G401.6 (cell line): Measurements from ENCODE around the gene AGXT.

Experiments used
- FAIRE-seq: peaks from 2 replicates; lab custom pipeline; 2012; peaks lifted over from hg19 to GRCh38; lab: Jason Lieb, UNC

AGXT gene

GRCh38 chr2:240916571-240917008 is 48.0 kb downstream of the AGXT start:
- FAIRE-seq = no peak

DNA sequence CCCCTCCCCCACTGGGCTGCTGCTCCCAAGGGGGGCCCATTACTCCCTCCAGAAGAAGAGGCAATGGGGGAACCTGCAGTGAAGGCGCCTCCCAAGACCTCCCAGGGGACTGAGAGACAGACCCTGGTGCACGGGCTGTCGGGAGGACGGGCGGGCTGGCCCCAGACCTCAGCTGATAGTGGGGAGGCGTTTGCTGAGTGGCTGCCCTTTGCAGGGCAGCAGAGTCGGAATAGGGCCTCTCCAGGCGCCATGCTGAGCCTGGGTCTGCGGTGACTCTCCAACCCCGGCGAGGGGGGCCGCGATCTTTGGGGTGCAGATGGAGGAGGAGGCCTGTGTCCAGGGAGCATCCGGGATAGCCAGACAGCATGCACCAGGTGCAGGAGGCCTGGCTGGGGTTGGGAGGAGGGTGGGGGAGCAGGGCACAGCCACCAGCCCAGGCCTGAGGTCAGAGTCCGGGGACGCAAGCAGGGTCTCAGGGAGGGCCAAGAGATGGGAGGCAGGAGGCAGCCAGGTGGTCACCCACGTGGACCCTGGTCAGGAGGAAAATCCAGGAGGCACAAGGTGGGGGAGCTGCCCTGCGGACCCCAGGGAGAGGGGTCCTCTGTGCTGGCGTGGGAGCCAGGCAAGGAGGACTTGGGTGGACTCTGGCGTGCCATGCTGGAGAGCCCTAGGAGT is 48.5 kb downstream of the AGXT start:
- FAIRE-seq = no peak

- no peak for FAIRE-seq
Measured at GRCh38 chr2:240917684-240918257, 49.1 kb downstream of the AGXT start.

DNA sequence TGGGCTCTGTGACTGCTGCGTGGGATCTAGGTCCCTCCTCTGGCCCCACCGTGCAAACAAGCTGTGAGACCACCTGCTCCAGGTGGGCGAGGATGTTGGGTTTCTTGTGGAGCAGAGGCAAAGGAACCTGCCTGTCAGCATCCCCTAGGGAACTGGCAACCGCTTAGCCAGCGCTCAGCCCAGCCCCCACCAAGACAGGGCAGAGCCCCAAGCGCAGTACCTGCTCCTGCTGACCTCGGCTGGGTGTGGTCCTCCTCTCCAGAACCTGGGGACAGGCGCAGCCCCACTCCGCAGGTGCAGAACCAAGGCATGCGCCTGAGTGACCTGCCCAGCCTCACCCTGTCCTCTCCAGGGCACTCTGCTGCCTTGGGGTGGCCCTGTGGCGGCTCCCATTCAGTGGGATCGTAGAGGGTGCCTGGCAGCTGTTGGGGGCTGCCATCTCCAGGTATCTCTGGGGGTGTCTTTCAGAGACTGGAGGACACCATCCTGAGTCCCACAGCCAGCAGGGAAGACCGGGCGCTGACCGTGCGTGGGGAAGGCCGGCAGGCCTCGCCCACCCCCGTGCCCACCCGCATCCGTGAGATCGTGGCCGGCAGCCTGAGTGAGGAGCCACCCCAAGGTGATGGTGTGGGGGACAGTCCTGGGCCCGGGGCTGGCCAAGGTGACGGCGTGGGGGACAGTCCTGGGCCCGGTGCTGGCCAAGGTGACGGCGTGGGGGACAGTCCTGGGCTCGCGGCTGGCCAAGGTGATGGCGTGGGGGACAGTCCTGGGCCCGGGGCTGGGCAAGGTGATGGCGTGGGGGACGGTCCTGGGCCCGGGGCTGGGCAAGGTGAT is 49.9 kb downstream of the AGXT start:
- FAIRE-seq = no peak

- FAIRE-seq = no peak
Measured at GRCh38 chr2:240919161-240919781, 50.6 kb downstream of the AGXT start.

DNA sequence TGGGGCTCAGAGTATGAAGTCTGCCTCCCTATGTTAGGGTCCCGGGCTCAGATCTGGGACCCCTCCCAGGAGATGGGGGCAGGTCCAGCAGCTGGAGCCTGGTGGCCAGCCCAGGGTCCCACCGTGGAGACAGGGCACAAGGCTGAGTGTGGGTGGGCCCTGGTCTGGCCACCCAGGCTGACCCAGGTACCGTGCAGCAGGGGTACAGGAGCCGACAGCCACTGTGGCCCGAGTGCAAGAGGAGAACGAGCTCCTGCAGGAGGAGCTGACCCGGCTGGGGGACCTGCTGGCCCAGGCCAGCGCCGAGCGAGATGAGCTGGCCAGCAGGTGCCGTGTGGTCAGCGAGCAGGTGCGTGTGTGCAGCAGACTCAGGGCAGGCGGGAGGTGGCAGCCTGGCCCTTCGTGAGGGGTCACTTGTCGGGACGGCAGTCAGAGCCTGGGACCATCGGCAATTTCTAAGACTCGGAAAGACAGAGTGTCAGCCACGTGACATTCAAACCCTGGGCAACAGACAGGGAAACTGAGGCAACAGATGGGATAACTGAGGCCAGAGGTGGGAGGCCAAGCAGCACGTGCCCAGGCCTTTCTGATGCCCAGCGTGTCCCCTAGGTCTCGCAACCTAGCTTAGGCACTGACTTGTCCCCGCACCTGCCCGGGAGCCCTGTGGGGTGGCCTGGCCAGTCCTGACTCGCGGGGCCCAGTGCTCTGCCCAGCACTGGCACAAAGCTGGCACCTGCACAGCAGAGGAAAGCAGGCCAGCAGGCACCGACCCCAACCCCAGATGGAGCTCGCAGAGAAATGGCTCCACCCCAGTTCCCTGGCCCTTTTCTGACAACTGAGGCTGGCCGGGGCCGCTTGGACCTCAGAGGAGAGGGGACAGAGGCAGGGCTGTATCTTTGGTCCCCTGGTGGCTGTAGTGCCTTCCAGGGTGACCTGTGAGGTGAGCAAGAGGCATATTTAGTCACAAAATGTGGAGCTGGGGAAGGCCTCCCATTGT is 51.5 kb downstream of the AGXT start:
- FAIRE-seq = no peak

DNA sequence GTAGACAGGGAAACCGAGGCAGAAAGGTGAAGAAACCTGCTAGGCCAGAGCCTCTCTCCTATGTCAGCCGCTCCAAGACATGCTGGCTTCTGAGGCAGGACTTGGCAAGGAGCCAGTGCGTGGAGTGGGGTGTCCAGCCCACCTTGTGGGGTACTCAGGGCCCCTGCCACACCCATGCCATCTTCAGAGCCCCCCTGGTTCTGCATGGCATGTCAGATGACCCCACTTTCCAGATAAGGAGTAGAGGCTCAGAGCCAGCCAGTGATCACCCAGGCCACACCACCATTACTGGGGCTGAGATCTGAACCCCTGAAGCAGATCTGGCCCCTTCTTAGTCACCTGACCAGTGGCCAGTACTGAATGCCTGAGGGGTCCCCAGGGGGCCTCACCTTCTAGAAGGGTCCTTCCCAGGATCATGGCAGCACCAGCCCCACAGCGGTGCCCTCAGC is 52.2 kb downstream of the AGXT start:
- FAIRE-seq = no peak

DNA sequence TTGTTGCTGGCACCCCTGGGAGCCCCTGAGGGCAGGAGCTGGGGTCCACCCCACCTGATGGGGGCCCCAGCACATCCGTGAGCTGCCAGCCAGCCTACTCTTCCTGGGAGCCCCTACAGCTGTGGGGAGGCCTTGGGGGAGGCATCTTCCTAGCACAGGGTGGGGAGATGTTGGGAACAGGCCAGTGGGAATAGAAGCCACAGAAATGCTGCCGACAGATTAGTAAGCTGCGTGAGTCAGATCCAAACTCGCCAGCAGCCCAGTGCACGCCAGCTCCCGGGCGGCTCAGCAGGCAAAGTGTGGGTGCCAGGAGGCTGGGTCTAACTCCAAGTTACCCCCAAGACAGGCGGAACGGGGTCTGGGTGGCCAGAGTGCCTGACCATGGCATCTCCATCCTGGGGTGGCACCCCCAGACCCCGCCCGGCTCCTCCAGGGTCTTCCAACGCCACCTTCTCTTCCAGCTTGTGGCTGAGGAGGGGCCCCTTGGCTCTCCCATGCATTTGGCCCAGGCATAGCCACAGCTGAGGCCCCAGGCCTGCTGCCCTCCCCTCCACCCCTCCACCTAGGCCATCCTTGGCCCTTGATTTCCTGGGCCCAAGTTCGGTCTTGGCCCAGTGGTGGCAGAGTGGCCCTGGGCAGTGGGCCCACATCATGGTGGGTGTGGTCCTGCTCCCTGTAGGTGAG is 52.8 kb downstream of the AGXT start:
- FAIRE-seq = no peak

GRCh38 chr2:240921995-240922244 is 53.3 kb downstream of the AGXT start:
- no peak for FAIRE-seq

DNA sequence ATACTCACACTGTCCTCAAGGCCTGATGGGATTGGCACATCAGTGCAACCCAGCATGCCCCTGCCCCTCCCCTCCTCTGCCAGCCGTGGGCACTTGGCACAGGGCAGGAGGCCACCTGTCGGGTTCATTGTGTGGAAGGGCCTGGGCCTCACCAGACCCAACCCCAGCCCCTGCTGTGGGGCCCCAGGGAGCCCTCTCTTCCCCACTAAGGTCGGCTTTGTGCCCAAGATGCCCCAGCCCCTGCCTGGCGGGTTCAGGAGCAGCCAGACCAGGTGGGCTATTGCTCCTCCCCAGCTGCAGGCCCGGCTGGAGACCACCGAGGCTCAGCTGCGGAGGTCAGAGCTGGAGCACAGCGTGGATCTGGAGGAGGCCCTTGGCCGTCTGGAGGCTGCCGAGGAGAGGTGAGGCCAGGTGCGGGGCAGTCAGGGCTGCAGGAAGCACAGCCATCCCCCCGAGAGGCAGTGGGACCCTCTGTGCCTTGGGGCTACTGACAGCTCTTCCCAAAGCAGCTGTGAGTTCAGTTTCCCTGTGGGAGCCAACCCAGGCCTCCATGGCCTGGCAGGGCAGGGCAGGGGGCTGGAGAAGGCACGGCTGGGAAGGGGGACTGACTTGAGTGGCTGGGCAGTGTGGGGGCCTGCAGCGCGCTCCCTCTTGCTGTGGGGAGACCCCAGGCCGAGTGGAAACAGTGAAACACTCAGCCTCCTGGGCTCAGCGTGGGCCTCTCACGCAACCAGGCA is 53.8 kb downstream of the AGXT start:
- FAIRE-seq = no peak

GRCh38 chr2:240922982-240923537 is 54.4 kb downstream of the AGXT start:
- no peak for FAIRE-seq

GRCh38 chr2:240925191-240925567 is 56.6 kb downstream of the AGXT start:
- FAIRE-seq = no peak

DNA sequence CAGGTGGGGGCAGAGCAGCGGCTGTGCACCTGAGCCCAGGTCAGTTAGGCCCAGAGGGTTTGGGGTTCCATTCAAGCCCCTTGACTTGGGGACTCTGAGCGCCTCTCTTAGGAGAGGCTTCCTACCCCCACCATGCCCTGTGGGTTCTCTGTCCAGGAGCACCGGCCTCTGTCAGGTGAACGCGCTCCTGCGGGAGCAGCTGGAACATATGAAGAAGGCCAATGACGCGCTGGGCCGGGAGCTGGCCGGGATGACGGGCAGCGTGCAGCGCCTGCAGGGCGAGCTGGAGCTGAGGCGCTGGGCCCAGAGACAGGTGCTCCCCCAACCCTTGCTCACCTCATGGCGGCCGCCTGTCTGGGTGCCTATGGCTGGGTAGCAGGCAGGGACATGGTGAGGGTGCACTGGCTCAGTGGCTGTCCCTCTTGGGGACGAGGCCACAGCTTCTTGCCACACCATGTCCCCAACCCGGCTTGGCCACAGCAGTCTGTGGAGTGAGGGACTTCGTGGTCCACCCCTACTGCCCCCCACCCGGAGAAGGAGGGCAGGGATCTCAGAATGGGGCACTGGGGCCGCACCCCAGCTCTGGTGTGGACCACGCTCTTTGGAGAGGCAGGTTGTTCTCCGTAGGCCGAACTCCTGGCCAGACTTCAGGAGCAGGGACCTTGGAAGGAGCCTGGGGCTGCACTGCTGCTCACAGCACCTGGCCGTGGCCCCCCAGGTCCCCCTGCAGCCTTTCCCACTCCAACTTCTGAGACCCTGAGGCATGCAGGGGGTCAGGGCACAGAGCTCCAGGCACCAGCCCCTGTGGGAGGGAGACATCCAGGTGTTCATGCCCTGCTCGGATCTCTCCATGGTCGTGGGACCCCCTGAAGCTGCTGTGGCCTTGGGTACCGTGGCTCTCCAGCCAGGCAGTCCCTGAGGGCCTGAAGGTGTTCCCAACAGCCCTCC is 57.2 kb downstream of the AGXT start:
- no peak for FAIRE-seq

GRCh38 chr2:240926516-240927389 is 58.1 kb downstream of the AGXT start:
- FAIRE-seq = no peak

DNA sequence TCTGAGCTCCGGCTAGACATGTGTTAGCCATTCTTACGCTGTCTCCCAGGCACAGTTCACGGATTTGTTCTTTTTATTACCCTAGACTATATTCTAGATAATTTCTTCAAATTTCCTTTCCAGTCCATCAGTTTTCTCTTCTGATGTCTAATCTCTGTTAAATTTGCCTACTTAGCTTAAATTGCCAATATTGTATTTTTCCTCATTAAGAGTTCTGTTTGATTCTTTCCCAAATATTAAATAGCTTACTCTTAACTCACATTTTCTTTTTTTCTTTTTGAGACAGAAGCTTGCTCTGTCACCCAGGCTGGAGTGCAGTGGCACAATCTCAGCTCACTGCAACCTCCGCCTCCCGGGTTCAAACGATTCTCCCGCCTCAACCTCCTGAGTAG is 58.8 kb downstream of the AGXT start:
- no peak for FAIRE-seq

- FAIRE-seq = no peak
Measured at GRCh38 chr2:240928476-240929363, 60.1 kb downstream of the AGXT start.
